Neural cell (in vitro differentiated cells): Measurements from ENCODE around the gene FAF1. TPM values are rescaled to one million over a fixed set of nuclear protein-coding genes. Genes with fewer than 3 reads are reported as not detected.

ENCODE experiments used
- H2AFZ ChIP-seq: fragments of 200-600, 300-800 bp; sonication (generic), shearing (Covaris generic); 2 replicates; pipeline ENCODE4 v1.6.0; 2014; ENCODE audit warnings: low read depth, mild to moderate bottlenecking, antibody characterized with exemption, low read length, moderate library complexity
- H3F3A ChIP-seq: fragments of 200-600 bp; shearing (Covaris generic); 2 replicates; pipeline ENCODE4 v1.6.1; 2016; ENCODE audit warnings: mild to moderate bottlenecking, moderate library complexity, mixed read lengths, antibody characterized with exemption, low read length; ENCODE audit not compliant: insufficient read depth, poor library complexity, severe bottlenecking
- H3K27ac ChIP-seq: fragments of 200-600, 300-800 bp; sonication (generic), shearing (Covaris generic); 2 replicates; pipeline ENCODE4 v1.5.1; 2014; ENCODE audit warnings: mild to moderate bottlenecking, low read length, moderate library complexity
- H3K27me3 ChIP-seq: fragments of 300-800, 200-600 bp; sonication (generic), shearing (Covaris generic); 2 replicates; pipeline ENCODE4 v1.6.0; 2014; ENCODE audit warnings: mild to moderate bottlenecking, low read depth, low read length, moderate library complexity; ENCODE audit not compliant: insufficient read depth
- H3K36me3 ChIP-seq: fragments of 300-800, 200-600 bp; sonication (generic), shearing (Covaris generic); 2 replicates; pipeline ENCODE4 v1.5.1; 2014; ENCODE audit warnings: mild to moderate bottlenecking, antibody characterized with exemption, low read length, moderate library complexity; ENCODE audit not compliant: insufficient read depth
- H3K4me2 ChIP-seq: fragments of 300-800, 200-600 bp; sonication (generic), shearing (Covaris generic); 2 replicates; pipeline ENCODE4 v1.6.0; 2014; ENCODE audit warnings: mild to moderate bottlenecking, low read length
- H3K4me3 ChIP-seq: fragments of 300-800, 200-600 bp; sonication (generic), shearing (Covaris generic); 2 replicates; pipeline ENCODE4 v1.5.1; 2014; ENCODE audit warnings: mild to moderate bottlenecking, low read length, moderate library complexity
- H3K79me2 ChIP-seq: fragments of 200-600 bp; shearing (Covaris generic); replicated peaks from 2 replicates; pipeline ENCODE4 v1.6.0; 2014; ENCODE audit warnings: mild to moderate bottlenecking, low read length, moderate library complexity; ENCODE audit not compliant: insufficient read depth
- H3K9ac ChIP-seq: fragments of 300-800, 200-600 bp; sonication (generic), shearing (Covaris generic); 2 replicates; pipeline ENCODE4 v1.6.1; 2016; ENCODE audit warnings: mild to moderate bottlenecking, low read length, mixed read lengths
- H3K9me2 ChIP-seq: fragments of 200-600 bp; shearing (Covaris generic); 2 replicates; pipeline ENCODE4 v1.6.1; 2016; ENCODE audit warnings: mild to moderate bottlenecking, low read length, mixed read lengths; ENCODE audit not compliant: insufficient read depth
- H3K9me3 ChIP-seq: fragments of 200-600, 300-800 bp; sonication (generic), shearing (Covaris generic); 2 replicates; pipeline ENCODE4 v1.6.1; 2016; ENCODE audit warnings: mild to moderate bottlenecking, mixed run types, low read length, moderate library complexity, mixed read lengths
- H4K20me1 ChIP-seq: fragments of 200-600 bp; shearing (Covaris generic); 2 replicates; pipeline ENCODE4 v1.6.1; 2016; ENCODE audit warnings: mild to moderate bottlenecking, mixed run types; ENCODE audit not compliant: insufficient read depth
- EP300 ChIP-seq: fragments of 450-650 bp; conservative IDR thresholded peaks from 2 replicates; pipeline ENCODE4 v1.6.1; 2014; ENCODE audit warnings: antibody characterized with exemption, mild to moderate bottlenecking, moderate library complexity; ENCODE audit not compliant: poor library complexity, severe bottlenecking
- EZH2 ChIP-seq: fragments of 200-600, 300-800 bp; shearing (Covaris generic), sonication (generic); IDR thresholded peaks from 2 replicates; pipeline ENCODE4 v1.6.1; 2014; ENCODE audit warnings: antibody characterized with exemption, low read length, borderline replicate concordance, mild to moderate bottlenecking; ENCODE audit not compliant: insufficient read depth, poor library complexity, severe bottlenecking
- MXI1 ChIP-seq: fragments of 450-650 bp; conservative IDR thresholded peaks from 2 replicates; pipeline ENCODE4 v1.6.1; 2014; ENCODE audit warnings: antibody characterized with exemption, mild to moderate bottlenecking; ENCODE audit not compliant: poor library complexity, severe bottlenecking
- POLR2AphosphoS5 ChIP-seq: IDR thresholded peaks from 2 replicates; pipeline ENCODE4 v1.6.1; 2012
- RAD21 ChIP-seq: fragments of 450-650 bp; conservative IDR thresholded peaks from 2 replicates; pipeline ENCODE4 v1.6.1; 2014; ENCODE audit warnings: antibody characterized with exemption, mild to moderate bottlenecking, moderate library complexity
- SMC3 ChIP-seq: fragments of 450-650 bp; conservative IDR thresholded peaks from 2 replicates; pipeline ENCODE4 v1.6.1; 2014; ENCODE audit warnings: antibody characterized with exemption, mild to moderate bottlenecking, moderate library complexity; ENCODE audit not compliant: poor library complexity
- TAF1 ChIP-seq: IDR thresholded peaks from 2 replicates; pipeline ENCODE4 v1.6.1; 2012; ENCODE audit warnings: low read depth
- polyA plus RNA-seq: library from polyadenylated mRNA; depleted of rRNA; stranded (reverse); fragments of >200 nt; gene quantifications from 2 replicates; pipeline ENCODE4 v1.2.3, GENCODE V29; 2014
- TF ChIP-seq, protein P1 (sequence below): IDR thresholded peaks from 2 replicates; pipeline ENCODE4 v1.6.1; 2012; ENCODE audit warnings: borderline replicate concordance
- TF ChIP-seq, protein P2 (sequence below): fragments of 450-650 bp; IDR thresholded peaks from 2 replicates; pipeline ENCODE4 v1.5.1; 2014; ENCODE audit warnings: antibody characterized with exemption, mild to moderate bottlenecking, moderate library complexity; ENCODE audit not compliant: poor library complexity, severe bottlenecking

FAF1 gene
- polyA plus RNA-seq, 1 donor from 2014 or later, result 52.1 TPM

DNA sequence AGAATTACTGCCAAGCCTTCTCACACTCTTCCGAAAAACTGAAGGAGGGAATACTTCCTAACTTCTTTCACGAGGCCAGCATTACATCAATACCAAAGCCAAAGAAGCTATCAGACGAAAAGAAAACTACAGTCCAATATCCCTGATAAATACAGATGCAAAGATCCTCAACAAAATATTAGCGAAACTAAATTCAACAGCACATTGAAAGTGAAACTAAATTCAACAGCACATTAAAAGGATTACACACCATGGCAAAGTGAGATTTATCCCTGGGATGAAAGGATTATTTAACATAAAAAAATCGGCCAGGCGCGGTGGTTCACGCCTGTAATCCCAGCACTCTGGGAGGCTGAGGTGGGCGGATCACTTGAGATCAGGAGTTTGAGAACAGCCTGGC, 176.8 kb downstream of the FAF1 start:
- no peaks in the 10 kb centered on the region for H4K20me1 ChIP-seq
- H3F3A ChIP-seq, result no peaks in the 10 kb centered on the region
- H3K4me2 ChIP-seq, result no peak overlapping the region
- no peaks in the 10 kb centered on the region for H3K79me2 ChIP-seq
- H3K9me2 ChIP-seq, result no peaks in the 10 kb centered on the region
- TF ChIP-seq EZH2 (no peak), MXI1 (no peak), TAF1 (no peak), EP300 (no peak), SMC3 (no peak)
- no peaks in the 10 kb centered on the region for H3K36me3 ChIP-seq
- H3K9ac ChIP-seq, result no peak overlapping the region
- H2AFZ ChIP-seq, result no peak overlapping the region
- no peak overlapping the region for H3K27ac ChIP-seq
- H3K9me3 ChIP-seq, result no peaks in the 10 kb centered on the region
- no peaks in the 10 kb centered on the region for H3K27me3 ChIP-seq
- no peak overlapping the region for H3K4me3 ChIP-seq

DNA sequence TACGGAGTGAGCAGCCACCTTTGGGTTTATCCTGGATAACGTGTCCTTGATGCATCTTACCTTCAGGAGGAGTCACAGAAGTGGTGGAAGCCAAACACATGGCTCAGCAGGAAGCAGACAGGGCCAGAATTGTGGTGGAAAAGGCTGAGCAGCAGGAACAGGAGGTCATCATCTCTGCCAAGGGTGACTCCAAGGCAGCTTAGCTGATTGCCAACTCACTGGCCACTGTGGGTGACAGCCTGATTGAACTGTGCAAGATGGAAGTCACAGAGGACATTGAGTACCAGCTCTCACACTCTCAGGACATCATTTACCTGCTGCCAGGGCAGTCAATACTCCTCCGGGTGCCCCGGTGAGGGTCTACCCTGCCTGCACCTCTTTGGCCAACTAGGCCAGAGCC, 179.3 kb downstream of the FAF1 start:
- no peaks in the 10 kb centered on the region for H3F3A ChIP-seq
- no peaks in the 10 kb centered on the region for H3K27me3 ChIP-seq
- H3K4me3 ChIP-seq, result no peak overlapping the region
- H3K36me3 ChIP-seq, result no peaks in the 10 kb centered on the region
- no peak overlapping the region for H3K4me2 ChIP-seq
- H3K79me2 ChIP-seq, result no peaks in the 10 kb centered on the region
- no peaks in the 10 kb centered on the region for H4K20me1 ChIP-seq
- H3K9ac ChIP-seq, result no peak overlapping the region
- H3K27ac ChIP-seq, result no peak overlapping the region
- H2AFZ ChIP-seq, result no peak overlapping the region
- TF ChIP-seq MXI1, result no peak
- no peak for TF ChIP-seq TAF1
- no peak for TF ChIP-seq POLR2AphosphoS5
- no peak for TF ChIP-seq SMC3
- no peak for TF ChIP-seq EZH2
- TF ChIP-seq EP300, result no peak
- TF ChIP-seq RAD21, result no peak
- TF ChIP-seq, protein P1, sequence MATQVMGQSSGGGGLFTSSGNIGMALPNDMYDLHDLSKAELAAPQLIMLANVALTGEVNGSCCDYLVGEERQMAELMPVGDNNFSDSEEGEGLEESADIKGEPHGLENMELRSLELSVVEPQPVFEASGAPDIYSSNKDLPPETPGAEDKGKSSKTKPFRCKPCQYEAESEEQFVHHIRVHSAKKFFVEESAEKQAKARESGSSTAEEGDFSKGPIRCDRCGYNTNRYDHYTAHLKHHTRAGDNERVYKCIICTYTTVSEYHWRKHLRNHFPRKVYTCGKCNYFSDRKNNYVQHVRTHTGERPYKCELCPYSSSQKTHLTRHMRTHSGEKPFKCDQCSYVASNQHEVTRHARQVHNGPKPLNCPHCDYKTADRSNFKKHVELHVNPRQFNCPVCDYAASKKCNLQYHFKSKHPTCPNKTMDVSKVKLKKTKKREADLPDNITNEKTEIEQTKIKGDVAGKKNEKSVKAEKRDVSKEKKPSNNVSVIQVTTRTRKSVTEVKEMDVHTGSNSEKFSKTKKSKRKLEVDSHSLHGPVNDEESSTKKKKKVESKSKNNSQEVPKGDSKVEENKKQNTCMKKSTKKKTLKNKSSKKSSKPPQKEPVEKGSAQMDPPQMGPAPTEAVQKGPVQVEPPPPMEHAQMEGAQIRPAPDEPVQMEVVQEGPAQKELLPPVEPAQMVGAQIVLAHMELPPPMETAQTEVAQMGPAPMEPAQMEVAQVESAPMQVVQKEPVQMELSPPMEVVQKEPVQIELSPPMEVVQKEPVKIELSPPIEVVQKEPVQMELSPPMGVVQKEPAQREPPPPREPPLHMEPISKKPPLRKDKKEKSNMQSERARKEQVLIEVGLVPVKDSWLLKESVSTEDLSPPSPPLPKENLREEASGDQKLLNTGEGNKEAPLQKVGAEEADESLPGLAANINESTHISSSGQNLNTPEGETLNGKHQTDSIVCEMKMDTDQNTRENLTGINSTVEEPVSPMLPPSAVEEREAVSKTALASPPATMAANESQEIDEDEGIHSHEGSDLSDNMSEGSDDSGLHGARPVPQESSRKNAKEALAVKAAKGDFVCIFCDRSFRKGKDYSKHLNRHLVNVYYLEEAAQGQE, result no peak
- TF ChIP-seq, protein P2, sequence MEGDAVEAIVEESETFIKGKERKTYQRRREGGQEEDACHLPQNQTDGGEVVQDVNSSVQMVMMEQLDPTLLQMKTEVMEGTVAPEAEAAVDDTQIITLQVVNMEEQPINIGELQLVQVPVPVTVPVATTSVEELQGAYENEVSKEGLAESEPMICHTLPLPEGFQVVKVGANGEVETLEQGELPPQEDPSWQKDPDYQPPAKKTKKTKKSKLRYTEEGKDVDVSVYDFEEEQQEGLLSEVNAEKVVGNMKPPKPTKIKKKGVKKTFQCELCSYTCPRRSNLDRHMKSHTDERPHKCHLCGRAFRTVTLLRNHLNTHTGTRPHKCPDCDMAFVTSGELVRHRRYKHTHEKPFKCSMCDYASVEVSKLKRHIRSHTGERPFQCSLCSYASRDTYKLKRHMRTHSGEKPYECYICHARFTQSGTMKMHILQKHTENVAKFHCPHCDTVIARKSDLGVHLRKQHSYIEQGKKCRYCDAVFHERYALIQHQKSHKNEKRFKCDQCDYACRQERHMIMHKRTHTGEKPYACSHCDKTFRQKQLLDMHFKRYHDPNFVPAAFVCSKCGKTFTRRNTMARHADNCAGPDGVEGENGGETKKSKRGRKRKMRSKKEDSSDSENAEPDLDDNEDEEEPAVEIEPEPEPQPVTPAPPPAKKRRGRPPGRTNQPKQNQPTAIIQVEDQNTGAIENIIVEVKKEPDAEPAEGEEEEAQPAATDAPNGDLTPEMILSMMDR, result no peak
- H3K9me2 ChIP-seq, result no peaks in the 10 kb centered on the region
- H3K9me3 ChIP-seq, result no peaks in the 10 kb centered on the region
